ENCODE measurements around the gene ENOPH1. TPM values are rescaled to one million over a fixed set of nuclear protein-coding genes. Genes with fewer than 3 reads are reported as not detected.

Gene ENOPH1
- total RNA-seq, 1 experiment from 2014 or later = 59.4 TPM

DNA sequence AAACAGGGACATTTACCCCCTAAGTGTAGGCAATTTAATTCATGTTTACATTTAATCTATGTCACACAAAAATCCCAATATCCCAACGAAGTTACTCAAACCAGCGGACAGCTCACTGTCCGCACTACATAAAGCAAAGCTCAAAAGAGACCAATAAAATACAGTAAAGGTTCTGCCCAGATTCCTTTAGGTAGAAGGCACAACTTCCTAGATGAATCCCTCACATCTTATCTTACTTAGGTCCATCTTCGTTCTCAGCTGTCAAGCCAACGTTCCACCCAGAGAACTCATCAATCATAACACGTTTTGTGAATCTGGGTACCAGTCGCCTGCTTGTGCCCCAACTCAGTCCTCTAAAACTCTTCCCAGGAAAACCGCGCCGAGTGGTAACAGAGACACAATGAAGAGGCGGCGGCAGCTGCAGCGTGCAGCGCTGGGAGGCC is 1.8 kb upstream of the ENOPH1 start:
- DNase-seq (ENCODE audit: low read depth) = no peak

DNA sequence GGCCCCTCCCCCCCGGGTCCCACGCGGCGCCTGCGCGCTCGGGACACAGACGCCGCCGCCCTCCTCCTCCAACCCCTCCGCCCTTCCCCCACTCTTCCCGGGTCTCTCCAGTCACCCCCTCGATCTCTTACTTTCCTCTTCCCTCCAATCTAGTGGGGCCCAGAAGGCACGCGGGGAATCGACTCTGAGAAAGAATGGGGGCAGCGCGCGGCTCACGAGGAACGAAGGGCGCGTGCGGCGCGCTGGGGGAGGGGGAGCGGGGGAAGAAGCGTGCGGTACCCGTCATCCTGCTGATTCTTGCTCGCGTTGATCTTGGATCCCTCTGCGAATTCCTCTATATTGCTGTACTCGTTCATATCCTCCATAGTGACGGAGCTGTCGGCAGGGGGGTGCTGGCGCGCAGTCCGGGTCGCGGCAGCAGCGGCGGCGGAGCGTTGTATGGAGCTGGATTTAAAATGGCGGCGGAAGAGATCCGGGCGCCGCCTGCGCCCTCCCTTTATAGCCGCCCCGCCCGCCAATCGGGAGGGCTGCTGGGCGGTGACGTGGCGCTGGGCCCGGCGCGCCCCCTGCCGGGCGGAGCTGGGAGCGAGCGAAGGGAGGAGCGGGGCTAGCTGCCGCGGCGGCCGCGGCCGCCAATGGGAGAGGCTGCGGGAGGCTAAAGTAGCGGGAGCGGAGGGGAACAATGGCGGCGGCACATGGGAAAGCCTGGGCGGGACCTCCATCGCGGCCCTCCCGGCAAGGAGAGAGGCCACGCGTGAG is 1.2 kb upstream of the ENOPH1 start:
- DNase-seq (ENCODE audit: low read depth) = peak; percentile 87

- DNase-seq (ENCODE audit: low read depth) = no peak
Measured at GRCh38 chr4:82429728-82430192, 630 bp upstream of the ENOPH1 start.

DNA sequence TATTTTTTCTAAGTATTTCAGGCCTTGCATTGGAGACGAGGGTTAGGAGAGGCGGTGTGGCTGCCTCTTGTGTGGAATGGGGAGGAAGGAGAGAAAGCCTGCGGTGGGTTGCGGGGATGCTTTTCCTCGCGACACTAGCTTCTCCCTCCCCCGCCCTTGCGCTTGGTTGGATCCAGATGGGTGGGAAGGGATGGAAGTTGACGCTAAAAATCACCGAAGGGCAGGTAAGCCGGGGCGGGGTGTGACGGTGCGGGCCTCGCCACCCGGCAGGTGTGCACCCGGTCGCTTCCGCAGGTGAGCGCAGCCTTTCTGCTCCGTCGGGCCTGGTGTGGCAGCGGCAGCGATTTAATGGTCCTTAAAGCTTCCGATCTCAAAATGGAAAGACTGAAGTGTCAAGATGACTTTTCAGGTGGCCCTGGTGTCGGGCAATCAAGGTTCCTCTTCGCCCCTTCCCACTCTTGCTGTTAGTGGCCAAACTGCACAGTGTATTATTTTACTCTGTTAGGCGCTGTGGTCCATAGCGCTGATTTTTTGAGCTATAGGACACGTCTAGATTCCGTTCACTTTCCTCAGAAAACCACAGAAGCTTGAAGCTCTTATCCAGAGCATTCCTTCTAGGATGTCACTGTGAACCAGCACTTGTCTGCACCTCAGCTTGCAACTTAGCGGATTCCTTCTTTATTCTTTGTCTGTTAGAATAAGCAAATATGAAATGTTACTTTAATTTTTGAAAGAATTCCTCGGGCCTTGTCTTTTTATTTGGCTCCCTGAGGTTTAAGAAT is 765 bp downstream of the ENOPH1 start:
- no peak for DNase-seq (ENCODE audit: low read depth)

- DNase-seq (ENCODE audit: low read depth) = no peak
Measured at GRCh38 chr4:82431831-82432230, 1.4 kb downstream of the ENOPH1 start.

DNA sequence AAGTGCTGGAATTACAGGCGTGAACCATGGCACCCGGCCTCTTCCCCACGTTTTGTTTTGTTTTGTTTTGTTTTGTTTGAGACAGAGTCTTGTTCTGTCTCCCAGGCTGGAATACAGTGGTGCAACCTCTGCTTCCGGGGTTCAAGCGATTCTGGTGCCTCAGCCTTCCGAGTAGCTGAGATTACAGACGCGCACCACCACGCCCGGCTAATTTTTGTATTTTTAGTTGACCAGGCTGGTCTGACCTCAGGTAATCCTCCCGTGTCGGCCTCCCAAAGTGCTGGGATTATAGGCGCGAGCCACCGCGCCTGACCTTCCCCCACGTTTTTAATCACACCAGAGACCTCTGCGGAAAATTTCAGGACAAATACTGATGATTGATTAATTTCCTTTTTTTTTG is 2.2 kb downstream of the ENOPH1 start:
- DNase-seq (ENCODE audit: low read depth) = no peak

DNA sequence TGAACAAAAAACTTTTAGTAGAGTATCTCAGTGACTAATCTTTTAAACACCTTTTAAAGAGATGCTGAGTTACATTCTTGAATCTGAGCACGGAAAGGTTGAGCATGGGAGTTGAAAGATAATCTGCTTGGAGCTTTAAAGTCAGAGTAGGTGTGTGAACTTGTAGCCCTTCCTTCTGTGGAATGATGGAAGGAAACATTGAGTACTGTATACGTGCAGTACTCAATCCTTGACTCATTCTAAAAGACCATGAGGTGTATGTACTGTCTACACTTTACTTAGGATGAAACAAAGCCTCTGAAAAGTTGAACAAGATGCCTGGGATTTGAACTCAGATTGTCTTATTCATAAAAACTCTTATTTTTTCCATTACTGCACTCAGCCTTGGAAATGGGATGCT is 3.4 kb downstream of the ENOPH1 start:
- no peak for DNase-seq (ENCODE audit: low read depth)

- no peak for DNase-seq (ENCODE audit: low read depth)
Measured at GRCh38 chr4:82434949-82435348, 4.6 kb downstream of the ENOPH1 start.

GRCh38 chr4:82436130-82436529 is 5.7 kb downstream of the ENOPH1 start:
- DNase-seq (ENCODE audit: low read depth) = no peak

DNA sequence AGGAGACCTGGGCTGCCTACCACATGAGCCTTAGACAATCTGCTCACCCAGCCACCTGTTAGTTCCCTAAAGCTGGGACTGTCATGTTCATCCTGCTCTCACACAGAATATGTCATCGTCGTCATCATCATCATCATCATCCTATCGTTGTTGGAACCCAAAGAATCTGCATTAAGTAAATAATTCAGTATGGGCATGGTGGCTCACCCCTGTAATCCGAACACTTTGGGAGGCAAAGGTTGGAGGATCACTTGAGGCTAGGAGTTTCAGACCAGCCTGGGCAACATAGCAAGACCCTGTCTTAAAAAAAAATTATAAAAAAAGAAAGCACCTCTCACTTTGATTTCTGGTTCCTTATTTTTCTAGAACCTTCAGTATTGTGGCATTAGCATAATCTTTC is 6.4 kb downstream of the ENOPH1 start:
- no peak for DNase-seq (ENCODE audit: low read depth)

- DNase-seq (ENCODE audit: low read depth) = no peak
Measured at GRCh38 chr4:82437285-82438005, 7.1 kb downstream of the ENOPH1 start.

DNA sequence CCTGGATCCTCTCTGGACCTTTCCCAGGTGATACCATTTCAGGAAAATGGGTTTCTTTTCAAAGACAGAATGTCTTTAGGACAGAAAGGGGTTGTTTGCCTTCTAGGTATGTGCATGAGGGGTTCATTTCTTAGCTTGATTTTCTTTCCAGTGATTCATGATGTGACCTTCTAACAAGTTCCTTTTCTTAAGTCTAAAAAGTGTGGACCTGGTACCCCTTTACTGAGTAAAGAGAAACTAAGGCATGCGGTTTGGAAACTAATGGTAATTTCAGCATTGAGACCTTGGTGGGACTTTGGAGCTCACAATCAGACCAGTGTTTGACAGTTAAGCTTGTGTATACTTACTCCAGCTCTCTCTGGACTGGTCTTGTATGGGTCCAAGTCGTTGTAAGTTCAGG is 8.7 kb downstream of the ENOPH1 start:
- no peak for DNase-seq (ENCODE audit: low read depth)

- no peak for DNase-seq (ENCODE audit: low read depth)
Measured at GRCh38 chr4:82447886-82448285, 17.5 kb downstream of the ENOPH1 start.

GRCh38 chr4:82450966-82451755 is 20.8 kb downstream of the ENOPH1 start:
- DNase-seq (ENCODE audit: low read depth) = no peak

DNA sequence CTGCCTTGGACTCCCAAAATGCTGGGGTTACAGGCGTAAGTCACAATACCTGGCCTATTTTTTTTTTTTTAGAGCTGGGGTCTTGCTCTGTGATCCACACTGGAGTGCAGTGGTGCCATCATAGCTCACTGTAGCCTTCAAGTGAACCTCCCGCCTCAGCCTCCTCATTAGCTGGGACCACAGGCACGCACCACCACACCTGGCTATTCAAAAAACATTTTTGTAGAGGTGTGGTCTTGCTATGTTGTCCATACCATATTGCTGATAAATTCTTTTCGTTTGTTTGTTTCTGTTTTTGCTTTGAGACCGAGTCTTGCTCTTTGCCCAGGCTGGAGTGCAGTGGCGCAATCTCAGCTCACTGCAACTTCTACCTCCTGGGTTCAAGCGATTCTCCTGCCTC is 21.6 kb downstream of the ENOPH1 start:
- DNase-seq (ENCODE audit: low read depth) = no peak

GRCh38 chr4:82457266-82457665 is 26.9 kb downstream of the ENOPH1 start:
- DNase-seq (ENCODE audit: low read depth) = no peak

- DNase-seq (ENCODE audit: low read depth) = no peak
Measured at GRCh38 chr4:82458729-82459128, 28.3 kb downstream of the ENOPH1 start.

- DNase-seq (ENCODE audit: low read depth) = no peak
Measured at GRCh38 chr4:82461710-82462109, 31.3 kb downstream of the ENOPH1 start.

GRCh38 chr4:82462415-82462831 is 32.0 kb downstream of the ENOPH1 start:
- DNase-seq (ENCODE audit: low read depth) = peak; percentile 78

GRCh38 chr4:82463221-82463620 is 32.8 kb downstream of the ENOPH1 start:
- DNase-seq (ENCODE audit: low read depth) = no peak

- DNase-seq (ENCODE audit: low read depth) = no peak
Measured at GRCh38 chr4:82467471-82467870, 37.1 kb downstream of the ENOPH1 start.
